Measurements from ENCODE around the gene ZFP36L2. TPM values are rescaled to one million over a fixed set of nuclear protein-coding genes. Genes with fewer than 3 reads are reported as not detected.

ZFP36L2 gene
- polyA plus RNA-seq, 2 of the 4 experiments (the other 2 are of a cell fraction), result 10.5 to 17.3 TPM

DNA sequence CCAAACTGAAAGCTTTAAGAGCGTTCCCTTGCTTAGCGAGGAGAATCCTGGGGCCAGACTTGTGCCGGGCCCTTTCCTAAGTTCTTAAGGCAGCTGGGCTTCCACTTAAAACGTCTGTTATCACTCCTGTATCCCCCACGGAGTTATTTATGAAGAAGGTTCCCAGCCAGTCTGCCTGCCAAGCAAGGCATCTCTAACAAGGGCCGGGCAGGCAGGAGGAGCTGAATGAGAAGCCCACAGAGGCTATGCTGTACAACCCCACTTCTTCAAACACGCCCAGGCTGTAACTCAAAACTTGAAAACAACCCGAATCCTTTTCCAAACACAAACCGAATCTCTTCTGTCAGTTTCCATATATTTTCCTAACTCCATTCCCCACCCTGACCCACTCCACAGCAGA lies 39.0 kb upstream of the ZFP36L2 start:
- DNase-seq (ENCODE audit: low read depth in 1 of 2, low spot score in 1 of 2) (no peak), ATAC-seq (no peak), FAIRE-seq (no peak)
- Histone ChIP-seq H3K4me3 (no peak overlapping the region), H3K4me2 (no peak overlapping the region), H3K4me1 (peaks cover 3% of the 10 kb centered on the region; the same call in 1 of the 3 replicates), H3K27ac (no peak overlapping the region), H3K9me3 (no peaks in the 10 kb centered on the region)
- CTCF ChIA-PET, result no interaction called here
- 82% methylated on average over 9 of the region's 9 CpGs for WGBS (ENCODE audit: missing lambda C conversion rate)
- no peak for TF ChIP-seq FOSL2 (IDR thresholded peaks at IDR 0.05)
- no peak for TF ChIP-seq FOSL2 (CRISPR knock-in tag; IDR thresholded peaks at IDR 0.05)
- TF ChIP-seq ZC3H11A (IDR thresholded peaks at IDR 0.05), result no peak
- no peak for TF ChIP-seq NFE2L2 (conservative IDR thresholded peaks at IDR 0.05; ENCODE audit: low read length)
- no peak for TF ChIP-seq BHLHE40 (IDR thresholded peaks at IDR 0.05; ENCODE audit: low read depth, low read length)
- no peak for TF ChIP-seq ATOH8 (CRISPR knock-in tag; IDR thresholded peaks at IDR 0.05; ENCODE audit: low read depth)
- TF ChIP-seq RFX5 (IDR thresholded peaks at IDR 0.05), result no peak
- TF ChIP-seq CHD2 (IDR thresholded peaks at IDR 0.05; ENCODE audit: low read length, partially characterized antibody), result no peak
- no peak for TF ChIP-seq ZSCAN20 (CRISPR knock-in tag; IDR thresholded peaks at IDR 0.05)
- TF ChIP-seq RNF2 (IDR thresholded peaks at IDR 0.05; ENCODE audit: borderline replicate concordance, low read depth), result no peak
- POLR2A ChIA-PET, result no interaction called here

GRCh38 chr2:43265001-43265400 lies 38.6 kb upstream of the ZFP36L2 start:
- Histone ChIP-seq H3K27ac (no peak overlapping the region), H3K9me3 (no peaks in the 10 kb centered on the region), H3K4me2 (no peak overlapping the region), H3K4me3 (no peak overlapping the region), H3K4me1 (peaks cover 1% of the 10 kb centered on the region; the same call in 1 of the 3 replicates)
- WGBS (ENCODE audit: missing lambda C conversion rate), result 95% methylated on average over 5 of the region's 5 CpGs
- FAIRE-seq (no peak), DNase-seq (ENCODE audit: low read depth in 1 of 2, low spot score in 1 of 2) (no peak), ATAC-seq (no peak)
- POLR2A ChIA-PET, result no interaction called here
- TF ChIP-seq, protein P1, sequence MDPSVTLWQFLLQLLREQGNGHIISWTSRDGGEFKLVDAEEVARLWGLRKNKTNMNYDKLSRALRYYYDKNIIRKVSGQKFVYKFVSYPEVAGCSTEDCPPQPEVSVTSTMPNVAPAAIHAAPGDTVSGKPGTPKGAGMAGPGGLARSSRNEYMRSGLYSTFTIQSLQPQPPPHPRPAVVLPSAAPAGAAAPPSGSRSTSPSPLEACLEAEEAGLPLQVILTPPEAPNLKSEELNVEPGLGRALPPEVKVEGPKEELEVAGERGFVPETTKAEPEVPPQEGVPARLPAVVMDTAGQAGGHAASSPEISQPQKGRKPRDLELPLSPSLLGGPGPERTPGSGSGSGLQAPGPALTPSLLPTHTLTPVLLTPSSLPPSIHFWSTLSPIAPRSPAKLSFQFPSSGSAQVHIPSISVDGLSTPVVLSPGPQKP (IDR thresholded peaks at IDR 0.05; ENCODE audit: low read depth, low read length), result no peak
- TF ChIP-seq JUN (IDR thresholded peaks at IDR 0.05), result no peak
- TF ChIP-seq SREBF2 (IDR thresholded peaks at IDR 0.05), result no peak
- no peak for TF ChIP-seq TFCP2L1 (CRISPR knock-in tag; IDR thresholded peaks at IDR 0.05)
- TF ChIP-seq, protein P2, sequence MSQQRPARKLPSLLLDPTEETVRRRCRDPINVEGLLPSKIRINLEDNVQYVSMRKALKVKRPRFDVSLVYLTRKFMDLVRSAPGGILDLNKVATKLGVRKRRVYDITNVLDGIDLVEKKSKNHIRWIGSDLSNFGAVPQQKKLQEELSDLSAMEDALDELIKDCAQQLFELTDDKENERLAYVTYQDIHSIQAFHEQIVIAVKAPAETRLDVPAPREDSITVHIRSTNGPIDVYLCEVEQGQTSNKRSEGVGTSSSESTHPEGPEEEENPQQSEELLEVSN (IDR thresholded peaks at IDR 0.05; ENCODE audit: borderline replicate concordance, low read depth), result no peak
- no peak for TF ChIP-seq KDM5A (IDR thresholded peaks at IDR 0.05)
- TF ChIP-seq USF2 (IDR thresholded peaks at IDR 0.05), result no peak
- no peak for TF ChIP-seq SMC3 (IDR thresholded peaks at IDR 0.05)
- no peak for TF ChIP-seq POLR2AphosphoS2 (conservative IDR thresholded peaks at IDR 0.05; ENCODE audit: low read length)
- TF ChIP-seq HOXB5 (CRISPR knock-in tag; IDR thresholded peaks at IDR 0.05), result no peak
- TF ChIP-seq NPAS2 (CRISPR knock-in tag; IDR thresholded peaks at IDR 0.05; ENCODE audit: borderline replicate concordance), result no peak
- no peak for TF ChIP-seq KDM1A (IDR thresholded peaks at IDR 0.05; ENCODE audit: low read depth)
- TF ChIP-seq RNF2 (IDR thresholded peaks at IDR 0.05; ENCODE audit: borderline replicate concordance, low read depth), result no peak
- TF ChIP-seq PBX3 (IDR thresholded peaks at IDR 0.05), result no peak
- TF ChIP-seq PHF8 (IDR thresholded peaks at IDR 0.05; ENCODE audit: borderline replicate concordance, low read depth), result no peak
- CTCF ChIA-PET, result interaction anchor here (2.5 kb wide), 1 partner anchor 219 kb away, joined by 10 read pairs; no protein-coding TSS in a partner anchor

Measured in A549 (cell line).